ENCODE measurements around the gene ERCC6. TPM values are rescaled to one million over a fixed set of nuclear protein-coding genes. Genes with fewer than 3 reads are reported as not detected.

The ERCC6 gene
- total RNA-seq, 1 donor from 2014 or later: 30.2 TPM

DNA sequence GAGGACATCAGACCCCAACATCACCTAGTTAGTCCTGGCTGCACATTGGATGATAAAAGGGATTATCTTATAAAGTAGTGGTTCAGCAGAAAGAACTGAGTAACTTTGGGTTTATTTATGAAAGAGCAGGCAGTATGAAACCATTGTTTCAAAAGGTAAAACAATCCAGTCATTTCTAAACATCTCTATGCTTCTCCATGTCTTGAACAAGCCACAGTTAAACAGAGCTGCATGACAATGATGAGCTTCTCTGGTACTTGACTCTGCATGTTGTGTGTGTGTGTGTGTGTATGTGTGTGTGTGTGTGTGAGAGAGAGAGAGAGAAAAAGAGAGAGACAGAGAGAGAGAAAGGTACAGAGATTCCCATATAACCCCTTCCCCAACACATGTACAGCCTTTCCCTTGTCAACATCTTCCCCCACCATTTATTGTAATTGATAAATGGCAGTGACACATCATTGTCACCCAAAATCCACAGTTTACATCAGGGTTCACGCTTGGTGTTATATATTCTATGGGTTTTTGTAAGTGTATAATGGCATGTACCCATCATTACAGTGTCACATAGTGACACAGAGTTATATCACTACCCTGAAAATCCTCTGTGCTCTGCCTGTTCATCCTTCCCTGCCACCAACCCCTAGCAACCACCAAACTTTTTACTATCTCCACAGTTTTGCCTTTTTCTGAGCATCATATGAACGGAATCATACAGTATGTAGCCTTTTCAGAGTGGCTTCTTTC is 38.4 kb upstream of the ERCC6 start:
- Mint-ChIP-seq H3K27me3 (peaks cover 20% of the 10 kb centered on the region), H3K9me3 (ENCODE audit: low read depth) (no peaks in the 10 kb centered on the region), H3K4me3 (ENCODE audit: low read depth) (no peak overlapping the region), H3K27ac (no peak overlapping the region), H3K4me1 (ENCODE audit: low read depth) (no peaks in the 10 kb centered on the region), H3K36me3 (ENCODE audit: insufficient read depth) (no peaks in the 10 kb centered on the region)
- DNase-seq (ENCODE audit: low spot score, unreplicated experiment): no peak
- TF ChIP-seq, protein P1, sequence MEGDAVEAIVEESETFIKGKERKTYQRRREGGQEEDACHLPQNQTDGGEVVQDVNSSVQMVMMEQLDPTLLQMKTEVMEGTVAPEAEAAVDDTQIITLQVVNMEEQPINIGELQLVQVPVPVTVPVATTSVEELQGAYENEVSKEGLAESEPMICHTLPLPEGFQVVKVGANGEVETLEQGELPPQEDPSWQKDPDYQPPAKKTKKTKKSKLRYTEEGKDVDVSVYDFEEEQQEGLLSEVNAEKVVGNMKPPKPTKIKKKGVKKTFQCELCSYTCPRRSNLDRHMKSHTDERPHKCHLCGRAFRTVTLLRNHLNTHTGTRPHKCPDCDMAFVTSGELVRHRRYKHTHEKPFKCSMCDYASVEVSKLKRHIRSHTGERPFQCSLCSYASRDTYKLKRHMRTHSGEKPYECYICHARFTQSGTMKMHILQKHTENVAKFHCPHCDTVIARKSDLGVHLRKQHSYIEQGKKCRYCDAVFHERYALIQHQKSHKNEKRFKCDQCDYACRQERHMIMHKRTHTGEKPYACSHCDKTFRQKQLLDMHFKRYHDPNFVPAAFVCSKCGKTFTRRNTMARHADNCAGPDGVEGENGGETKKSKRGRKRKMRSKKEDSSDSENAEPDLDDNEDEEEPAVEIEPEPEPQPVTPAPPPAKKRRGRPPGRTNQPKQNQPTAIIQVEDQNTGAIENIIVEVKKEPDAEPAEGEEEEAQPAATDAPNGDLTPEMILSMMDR (IDR thresholded peaks at IDR 0.05; ENCODE audit: unreplicated experiment): no peak

- Mint-ChIP-seq H3K9me3 (ENCODE audit: low read depth) (no peaks in the 10 kb centered on the region), H3K4me1 (ENCODE audit: low read depth) (no peaks in the 10 kb centered on the region), H3K36me3 (ENCODE audit: insufficient read depth) (no peaks in the 10 kb centered on the region), H3K27ac (no peak overlapping the region), H3K4me3 (ENCODE audit: low read depth) (no peak overlapping the region), H3K27me3 (peaks cover 16% of the 10 kb centered on the region)
- DNase-seq (ENCODE audit: low spot score, unreplicated experiment): no peak
- TF ChIP-seq, protein P1 (IDR thresholded peaks at IDR 0.05; ENCODE audit: unreplicated experiment): no peak
Measured at GRCh38 chr10:49575489-49576072, 36.7 kb upstream of the ERCC6 start.

- Mint-ChIP-seq H3K4me1 (ENCODE audit: low read depth) (no peaks in the 10 kb centered on the region), H3K9me3 (ENCODE audit: low read depth) (peaks cover 6% of the 10 kb centered on the region), H3K36me3 (ENCODE audit: insufficient read depth) (no peaks in the 10 kb centered on the region), H3K27ac (no peak overlapping the region), H3K4me3 (ENCODE audit: low read depth) (no peak overlapping the region), H3K27me3 (peaks cover 30% of the 10 kb centered on the region)
- DNase-seq (ENCODE audit: low spot score, unreplicated experiment): no peak
- TF ChIP-seq, protein P1 (IDR thresholded peaks at IDR 0.05; ENCODE audit: unreplicated experiment): no peak
Measured at GRCh38 chr10:49572594-49573114, 33.7 kb upstream of the ERCC6 start.

DNA sequence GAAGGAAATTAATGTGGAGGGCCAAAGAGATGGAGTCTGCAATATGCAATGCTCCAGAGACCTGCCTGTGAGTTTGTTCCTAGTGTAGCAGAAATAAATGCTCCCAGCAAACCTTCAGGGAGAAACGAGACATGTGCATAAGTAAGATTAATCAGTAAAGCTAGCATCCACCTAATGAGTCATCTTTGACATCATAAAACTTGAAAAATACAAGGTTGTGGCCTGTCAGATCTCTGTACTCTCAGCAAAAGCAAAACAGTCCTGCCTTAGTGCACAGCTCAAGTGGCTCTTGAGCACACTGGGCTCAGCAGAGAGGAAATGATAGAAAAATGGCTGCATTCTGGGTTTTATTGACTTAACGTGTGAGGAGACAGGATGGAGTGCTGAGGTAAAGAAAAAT is 32.5 kb upstream of the ERCC6 start:
- TF ChIP-seq, protein P1 (IDR thresholded peaks at IDR 0.05; ENCODE audit: unreplicated experiment): no peak
- no peak overlapping the region for H3K4me3 Mint-ChIP-seq (ENCODE audit: low read depth)
- no peak for DNase-seq (ENCODE audit: low spot score, unreplicated experiment)
- H3K4me1 Mint-ChIP-seq (ENCODE audit: low read depth): no peaks in the 10 kb centered on the region
- H3K9me3 Mint-ChIP-seq (ENCODE audit: low read depth): peaks cover 6% of the 10 kb centered on the region
- H3K27me3 Mint-ChIP-seq: peaks cover 34% of the 10 kb centered on the region
- no peak overlapping the region for H3K27ac Mint-ChIP-seq
- H3K36me3 Mint-ChIP-seq (ENCODE audit: insufficient read depth): no peaks in the 10 kb centered on the region

- Mint-ChIP-seq H3K27ac (no peak overlapping the region), H3K4me1 (ENCODE audit: low read depth) (no peaks in the 10 kb centered on the region), H3K9me3 (ENCODE audit: low read depth) (peaks cover 6% of the 10 kb centered on the region), H3K36me3 (ENCODE audit: insufficient read depth) (no peaks in the 10 kb centered on the region), H3K27me3 (peaks cover 44% of the 10 kb centered on the region), H3K4me3 (ENCODE audit: low read depth) (no peak overlapping the region)
- TF ChIP-seq, protein P1 (IDR thresholded peaks at IDR 0.05; ENCODE audit: unreplicated experiment): no peak
- no peak for DNase-seq (ENCODE audit: low spot score, unreplicated experiment)
Measured at GRCh38 chr10:49569031-49569631, 30.2 kb upstream of the ERCC6 start.
